Stimulated activated CD8-positive, alpha-beta memory T cell treated with anti-CD3 and anti-CD28 coated beads, Interleukin-12 subunit alpha, Interleukin-12 subunit beta, amount 100 ng/mL, for 24 hours (primary cell): ENCODE data around the gene FZR1.

Source experiments
- DNase-seq: peaks from one replicate; pipeline ENCODE4 v3.0.0-alpha.2; 2020; ENCODE audit errors: extremely low read depth

Gene FZR1

DNA sequence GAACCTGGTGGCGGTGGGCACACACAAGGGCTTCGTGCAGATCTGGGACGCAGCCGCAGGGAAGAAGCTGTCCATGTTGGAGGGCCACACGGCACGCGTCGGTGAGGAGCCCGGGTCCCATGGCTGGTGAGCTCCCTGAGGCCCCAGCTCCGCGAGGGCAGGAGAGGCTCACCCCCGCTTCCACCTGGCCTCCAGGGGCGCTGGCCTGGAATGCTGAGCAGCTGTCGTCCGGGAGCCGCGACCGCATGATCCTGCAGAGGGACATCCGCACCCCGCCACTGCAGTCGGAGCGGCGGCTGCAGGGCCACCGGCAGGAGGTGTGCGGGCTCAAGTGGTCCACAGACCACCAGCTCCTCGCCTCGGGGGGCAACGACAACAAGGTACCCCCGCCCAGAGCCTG, 25.6 kb downstream of the FZR1 start:
- DNase-seq: no peak

DNA sequence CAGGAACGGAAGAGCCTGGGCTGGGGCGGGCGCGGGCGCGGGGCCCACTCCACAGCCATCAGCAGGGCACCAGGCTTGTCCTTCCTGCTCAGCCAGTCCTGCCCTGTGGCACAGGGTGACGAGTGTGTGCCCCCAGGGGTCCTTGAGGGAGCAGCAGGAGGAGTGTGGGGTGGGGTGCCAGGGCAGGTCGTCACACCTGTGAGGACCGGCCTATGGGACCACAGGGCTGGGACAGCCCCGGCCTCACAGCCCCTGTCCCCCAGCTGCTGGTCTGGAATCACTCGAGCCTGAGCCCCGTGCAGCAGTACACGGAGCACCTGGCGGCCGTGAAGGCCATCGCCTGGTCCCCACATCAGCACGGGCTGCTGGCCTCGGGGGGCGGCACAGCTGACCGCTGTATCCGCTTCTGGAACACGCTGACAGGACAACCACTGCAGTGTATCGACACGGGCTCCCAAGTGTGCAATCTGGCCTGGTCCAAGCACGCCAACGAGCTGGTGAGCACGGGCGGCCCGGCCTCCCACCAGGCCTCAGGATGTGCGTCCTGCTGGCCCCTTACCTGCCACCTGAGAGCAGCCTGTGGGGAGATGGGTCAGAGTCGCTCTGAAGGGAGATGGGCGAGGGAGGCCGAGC, 26.2 kb downstream of the FZR1 start:
- no peak for DNase-seq

DNA sequence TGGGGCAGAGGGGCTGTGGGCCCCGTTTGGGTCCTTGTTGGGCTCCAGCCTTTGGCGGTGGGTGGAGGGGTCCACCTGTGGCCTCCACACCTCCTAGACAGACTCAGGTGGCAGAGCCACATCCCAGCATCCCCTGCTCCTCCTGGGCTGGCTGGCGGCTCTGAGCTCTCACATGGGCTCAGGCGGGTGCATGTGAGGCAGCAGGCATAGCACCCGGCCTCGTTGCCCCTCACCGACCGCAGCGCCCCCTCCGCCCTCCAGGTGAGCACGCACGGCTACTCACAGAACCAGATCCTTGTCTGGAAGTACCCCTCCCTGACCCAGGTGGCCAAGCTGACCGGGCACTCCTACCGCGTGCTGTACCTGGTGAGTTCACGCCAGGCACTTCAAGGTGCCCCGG, 26.9 kb downstream of the FZR1 start:
- DNase-seq: no peak

GRCh38 chr19:3533563-3534216, 27.6 kb downstream of the FZR1 start:
- no peak for DNase-seq

DNA sequence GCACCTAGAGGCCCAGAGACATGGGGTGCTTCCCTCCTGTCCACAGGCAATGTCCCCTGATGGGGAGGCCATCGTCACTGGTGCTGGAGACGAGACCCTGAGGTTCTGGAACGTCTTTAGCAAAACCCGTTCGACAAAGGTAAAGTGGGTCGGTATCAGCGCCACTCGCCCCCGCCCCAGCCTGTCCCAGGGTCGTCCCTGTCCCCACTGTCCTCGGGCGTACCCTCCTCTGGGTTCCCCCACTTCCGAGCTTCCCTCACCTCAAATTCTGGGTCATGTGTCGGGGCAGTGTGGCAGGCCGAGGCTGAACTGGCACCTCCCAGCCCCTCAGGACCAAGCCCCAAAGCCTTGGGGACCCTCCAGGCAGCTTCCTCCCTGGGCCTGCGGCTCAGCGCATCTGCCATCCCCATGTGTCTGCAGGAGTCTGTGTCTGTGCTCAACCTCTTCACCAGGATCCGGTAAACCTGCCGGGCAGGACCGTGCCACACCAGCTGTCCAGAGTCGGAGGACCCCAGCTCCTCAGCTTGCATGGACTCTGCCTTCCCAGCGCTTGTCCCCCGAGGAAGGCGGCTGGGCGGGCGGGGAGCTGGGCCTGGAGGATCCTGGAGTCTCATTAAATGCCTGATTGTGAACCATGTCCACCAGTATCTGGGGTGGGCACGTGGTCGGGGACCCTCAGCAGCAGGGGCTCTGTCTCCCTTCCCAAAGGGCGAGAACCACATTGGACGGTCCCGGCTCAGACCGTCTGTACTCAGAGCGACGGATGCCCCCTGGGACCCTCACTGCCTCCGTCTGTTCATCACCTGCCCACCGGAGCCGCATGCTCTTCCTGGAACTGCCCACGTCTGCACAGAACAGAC, 28.5 kb downstream of the FZR1 start:
- DNase-seq: no peak

DNA sequence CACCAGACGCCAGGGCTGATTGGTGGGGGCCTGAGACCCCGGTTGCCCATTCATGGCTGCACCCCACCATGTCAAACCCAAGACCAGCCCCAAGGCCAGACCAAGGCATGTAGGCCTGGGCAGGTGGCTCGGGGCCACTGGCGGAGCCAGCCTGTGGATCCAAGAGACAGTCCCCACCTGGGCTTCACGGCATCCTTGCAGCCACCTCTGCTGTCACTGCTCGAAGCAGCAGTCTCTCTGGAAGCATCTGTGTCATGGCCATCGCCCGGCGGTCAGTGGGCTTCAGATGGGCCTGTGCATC, 29.1 kb downstream of the FZR1 start:
- DNase-seq: no peak

- no peak for DNase-seq
These were observed 29.5 kb downstream of the FZR1 start for GRCh38 chr19:3535563-3535965.

DNA sequence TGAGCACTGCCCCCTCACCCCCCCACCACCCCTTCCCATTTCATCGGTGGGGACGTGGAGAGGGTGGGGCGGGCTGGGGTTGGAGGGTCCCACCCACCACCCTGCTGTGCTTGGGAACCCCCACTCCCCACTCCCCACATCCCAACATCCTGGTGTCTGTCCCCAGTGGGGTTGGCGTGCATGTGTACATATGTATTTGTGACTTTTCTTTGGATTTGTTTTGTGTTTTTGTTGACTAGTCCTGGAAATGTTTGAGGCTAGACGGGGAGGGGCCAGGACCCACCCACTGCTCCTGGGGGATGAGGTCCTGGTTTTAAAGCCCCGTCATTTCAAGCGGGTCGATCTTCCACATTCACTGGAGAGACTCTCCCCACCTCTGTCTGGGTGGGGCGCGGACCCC, 29.9 kb downstream of the FZR1 start:
- DNase-seq: no peak

DNA sequence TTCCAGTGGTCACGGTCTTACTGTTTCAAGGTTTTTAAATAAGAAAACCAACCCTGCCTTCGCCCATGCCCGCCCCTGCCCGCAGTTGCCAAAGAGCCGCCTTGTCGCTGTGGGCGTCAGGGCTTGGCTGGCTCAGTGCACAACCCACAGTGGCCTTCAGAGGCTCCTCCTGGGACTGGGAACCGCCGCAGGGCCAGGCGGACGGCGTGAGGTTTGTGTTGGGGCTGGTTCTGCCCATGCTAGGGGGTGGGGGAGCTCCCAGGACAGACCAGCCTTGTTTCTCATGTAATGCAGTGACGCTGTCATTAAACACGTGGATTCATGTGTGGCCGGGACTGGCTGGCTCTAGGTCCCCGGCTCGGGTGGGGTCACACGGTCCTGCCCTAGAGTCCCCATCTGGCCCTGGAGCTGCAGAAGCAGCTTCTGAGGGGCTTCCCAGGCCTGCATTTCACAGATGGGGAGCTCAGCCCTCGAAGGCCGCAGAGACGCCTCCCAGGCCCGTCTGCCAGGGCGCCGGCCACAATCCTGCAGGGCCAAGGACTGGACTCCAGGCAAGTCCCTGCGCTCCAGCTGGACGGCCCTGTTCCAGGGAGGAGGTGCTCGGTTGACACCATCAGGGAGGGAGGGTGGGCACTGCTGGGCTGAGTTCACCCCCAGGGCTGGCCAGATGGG, 30.5 kb downstream of the FZR1 start:
- no peak for DNase-seq

DNA sequence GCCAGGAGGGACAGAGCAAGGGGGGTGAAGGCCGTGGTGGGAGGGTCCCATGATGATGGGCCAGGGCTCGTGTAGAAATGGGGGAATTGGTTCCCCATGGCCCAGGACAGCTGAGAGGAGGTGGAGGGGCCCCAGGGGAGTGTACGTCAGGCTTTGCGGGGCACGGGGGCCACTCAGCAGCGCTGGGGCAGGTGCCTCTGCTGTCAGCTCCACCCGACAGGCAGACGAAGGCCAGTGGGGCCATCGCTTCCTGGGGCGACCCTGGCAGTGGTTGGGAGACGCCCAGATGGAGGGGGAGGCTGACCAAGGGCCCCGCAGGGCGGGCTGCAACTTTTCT, 31.0 kb downstream of the FZR1 start:
- DNase-seq: no peak

DNA sequence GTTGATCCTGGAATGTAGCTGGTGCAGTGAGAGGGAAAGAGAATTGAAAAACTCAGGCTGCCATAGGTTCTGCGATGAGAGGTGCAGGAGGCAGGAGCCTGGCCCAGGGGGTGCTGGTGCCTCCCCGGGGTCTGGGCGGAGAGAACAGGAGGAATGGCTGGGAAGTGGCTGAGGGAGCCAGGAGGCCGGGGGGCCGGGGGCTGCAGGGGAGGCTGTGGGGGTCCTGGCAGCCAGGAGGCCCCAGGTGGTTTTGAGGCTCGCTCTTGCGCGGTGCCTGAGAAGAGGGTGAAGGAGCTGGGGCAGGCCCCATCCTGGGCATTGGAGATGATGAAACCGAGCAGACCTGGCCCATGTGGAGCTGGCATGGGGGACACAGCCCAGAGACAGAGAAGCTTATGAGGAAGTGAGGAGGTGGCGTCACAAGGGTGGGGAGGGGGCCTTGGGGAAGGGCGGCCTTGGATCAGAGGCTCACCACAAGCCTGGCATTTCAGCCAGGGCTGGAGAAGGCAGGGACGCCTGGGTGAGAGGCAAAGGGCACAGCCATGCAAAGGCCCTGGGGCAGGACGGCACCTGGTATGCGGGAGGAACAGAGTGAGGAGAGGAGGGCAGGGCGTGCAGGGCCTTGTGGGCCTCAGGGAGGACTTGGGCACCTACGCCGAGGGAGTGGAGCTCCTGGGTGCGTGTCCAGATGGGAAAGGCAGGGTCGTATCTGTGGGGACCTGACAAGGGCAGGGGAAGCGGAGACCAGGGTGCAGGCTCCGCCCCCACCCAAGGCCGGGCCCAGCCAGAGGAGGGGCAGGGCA, 31.5 kb downstream of the FZR1 start:
- DNase-seq: no peak

GRCh38 chr19:3538258-3538929, 32.3 kb downstream of the FZR1 start:
- no peak for DNase-seq

DNA sequence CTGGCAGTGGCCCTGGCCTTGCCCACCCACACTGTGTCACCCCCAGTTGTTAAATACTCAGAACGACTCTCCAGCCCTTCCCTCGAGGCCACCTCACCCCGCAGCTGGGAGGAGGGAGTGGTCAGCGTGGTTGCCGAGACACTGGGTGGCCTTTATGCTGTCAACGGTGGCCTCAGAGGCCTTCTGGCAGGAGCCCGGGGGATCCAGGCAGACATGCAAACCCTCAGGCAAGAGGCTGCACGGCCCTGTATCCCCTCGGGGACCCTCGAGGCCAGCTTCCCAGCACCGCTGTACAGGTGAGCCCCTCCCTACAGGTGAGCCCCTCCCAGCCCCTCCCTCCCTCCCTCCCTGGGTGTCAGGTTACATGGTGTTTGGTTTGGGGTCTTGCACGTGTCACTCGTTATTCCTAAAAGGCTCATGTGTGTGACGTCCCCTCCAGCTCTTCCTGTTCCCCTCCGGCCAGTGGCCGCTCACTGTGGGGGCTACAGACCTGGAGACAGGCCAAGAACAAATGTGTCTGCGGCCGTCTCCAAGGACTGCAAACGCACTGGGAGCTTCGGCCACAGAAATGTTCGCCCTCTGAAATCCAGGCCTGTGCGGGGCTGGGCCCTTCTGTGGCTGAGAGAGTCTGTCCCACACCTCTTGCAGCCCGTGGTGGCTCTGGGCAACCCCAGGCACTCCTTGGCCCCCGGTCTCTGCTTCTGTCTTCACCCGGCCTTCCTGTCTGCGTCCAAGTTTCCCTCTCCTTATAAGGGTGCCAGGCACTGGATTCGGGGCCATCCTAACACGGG, 33.0 kb downstream of the FZR1 start, which contains the start of gene TEKTIP1:
TSS of gene TEKTIP1 (plus strand) at position 210 of the 791 bp plus-strand sequence. CDS start at position 214, 4 bp downstream.
- no peak for DNase-seq

- DNase-seq: no peak
These were observed 33.6 kb downstream of the FZR1 start for GRCh38 chr19:3539756-3540118.

GRCh38 chr19:3543150-3544057, 37.3 kb downstream of the FZR1 start:
- DNase-seq: no peak

DNA sequence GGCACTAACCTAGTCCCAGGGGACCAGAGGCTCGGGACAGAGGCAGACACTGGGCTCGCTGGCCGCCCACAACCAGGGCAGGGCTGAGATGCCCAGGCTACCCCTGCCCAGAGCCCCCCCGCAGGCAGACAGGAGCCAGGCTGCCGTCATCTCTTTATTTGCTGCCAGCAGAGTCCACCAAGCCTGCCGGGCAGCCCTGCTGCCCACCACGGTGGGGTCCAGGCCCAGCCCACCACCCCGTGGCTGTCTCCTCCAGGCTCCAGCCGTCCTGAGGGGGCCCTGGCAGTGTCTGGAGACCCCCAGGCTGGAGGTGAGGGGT, 37.9 kb downstream of the FZR1 start:
- DNase-seq: no peak

GRCh38 chr19:3544742-3545668, 38.9 kb downstream of the FZR1 start:
- DNase-seq: peak; percentile 37

DNA sequence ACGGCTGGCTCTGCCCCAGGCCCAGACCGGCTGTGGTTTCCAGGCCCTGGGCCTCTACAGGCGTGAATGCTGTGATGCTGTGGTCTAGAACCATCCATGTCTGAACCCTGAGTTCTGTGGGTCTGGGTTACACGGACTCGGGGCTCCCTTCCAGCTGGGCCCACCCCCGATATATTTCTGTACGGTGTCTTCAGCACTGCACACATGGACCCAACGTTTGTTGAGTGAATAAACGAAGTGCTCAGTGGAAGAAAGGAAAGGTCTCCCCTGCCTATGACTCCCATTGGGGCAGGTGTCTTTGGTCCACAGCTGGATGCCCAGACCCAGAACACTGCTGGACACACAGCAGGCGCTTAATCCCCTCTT, 39.5 kb downstream of the FZR1 start:
- no peak for DNase-seq

DNA sequence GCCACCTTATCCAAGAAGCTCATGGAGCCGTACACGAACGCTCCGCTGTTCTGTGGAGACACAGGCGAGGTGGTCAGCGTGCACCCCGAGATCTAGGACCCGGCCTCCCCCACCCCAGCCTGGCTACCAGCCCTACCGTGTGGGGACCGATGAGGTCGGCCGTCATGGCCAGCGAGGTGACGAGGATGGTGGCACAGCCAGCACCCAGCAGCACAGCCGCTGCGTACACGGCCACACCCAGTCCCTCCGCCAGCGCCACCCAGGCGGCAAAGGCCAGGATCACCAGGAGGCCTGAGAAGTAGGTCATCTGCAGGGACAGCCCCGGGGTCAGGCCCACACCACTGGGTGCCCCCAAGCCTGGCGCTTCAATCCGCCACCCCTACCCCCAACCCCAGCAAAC, 40.0 kb downstream of the FZR1 start:
- no peak for DNase-seq
